DMS53 (cell line): ENCODE results near the gene NMRK2.

Experiments
- DNase-seq: peaks from one replicate; lab custom pipeline; 2025; lab: John Stamatoyannopoulos, UW

Gene NMRK2

GRCh38 chr19:3981736-3982681 lies 49.1 kb downstream of the NMRK2 start:
- no peak for DNase-seq

GRCh38 chr19:3982701-3983541 lies 50.1 kb downstream of the NMRK2 start:
- peak; percentile 79 for DNase-seq

- no peak for DNase-seq
These were observed 50.7 kb downstream of the NMRK2 start for GRCh38 chr19:3983542-3983914.

GRCh38 chr19:3983936-3984583 lies 51.2 kb downstream of the NMRK2 start:
- DNase-seq, result peak; percentile 81

GRCh38 chr19:3984584-3984907 lies 51.7 kb downstream of the NMRK2 start:
- no peak for DNase-seq

- DNase-seq, result peak; percentile 91
These were observed 52.2 kb downstream of the NMRK2 start, which contains the start of gene EEF2 for GRCh38 chr19:3984908-3985642. Gene EEF2, minus strand, starts transcription at chr19:3985463. Its CDS starts 83 bp downstream, at chr19:3985380.

- peak; percentile 63 for DNase-seq
These were observed 52.9 kb downstream of the NMRK2 start for GRCh38 chr19:3985643-3986259.

GRCh38 chr19:3986260-3987041 lies 53.6 kb downstream of the NMRK2 start:
- DNase-seq, result peak; percentile 90

GRCh38 chr19:3987619-3988371 lies 54.9 kb downstream of the NMRK2 start:
- DNase-seq, result peak; percentile 88

- DNase-seq, result no peak
These were observed 57.9 kb downstream of the NMRK2 start for GRCh38 chr19:3990815-3991117.
